Upper lobe of right lung (tissue), 1 donor: ENCODE results near the gene BRF1. TPM values are rescaled to one million over a fixed set of nuclear protein-coding genes. Genes with fewer than 3 reads are reported as not detected.

ENCODE experiments used
- ATAC-seq: fragments of 200-7000 bp; cut with Tn5 transposase; one replicate; pipeline ENCODE4 v1.9.1; 2020; ENCODE audit warnings: mild to moderate bottlenecking, moderate library complexity
- DNase-seq: peaks from one replicate; pipeline ENCODE4 v3.0.0-alpha.2; 2020
- H3K27ac ChIP-seq: fragments of 200-600 bp; one replicate; pipeline ENCODE4 v1.8.0; 2022
- H3K27me3 ChIP-seq: fragments of 200-600 bp; one replicate; pipeline ENCODE4 v1.8.0; 2022; ENCODE audit warnings: mild to moderate bottlenecking
- H3K36me3 ChIP-seq: fragments of 200-600 bp; one replicate; pipeline ENCODE4 v1.8.0; 2022
- H3K4me1 ChIP-seq: fragments of 200-600 bp; one replicate; pipeline ENCODE4 v1.8.0; 2022
- H3K4me3 ChIP-seq: fragments of 200-600 bp; one replicate; pipeline ENCODE4 v1.8.0; 2022; ENCODE audit warnings: mild to moderate bottlenecking
- H3K9me3 ChIP-seq: fragments of 200-600 bp; one replicate; pipeline ENCODE4 v1.8.0; 2022
- CTCF ChIP-seq: fragments of 200-600 bp; IDR thresholded peaks from one replicate; pipeline ENCODE4 v1.8.0; 2022; ENCODE audit warnings: antibody characterized with exemption
- intact Hi-C: fragments of 100-400 bp; cut with DNase I; formaldehyde crosslinking; loops from one replicate; pipeline ENCODE4 v1.11.0; 2022
- total RNA-seq: library from RNA; stranded (reverse); fragmentation: NEBNext Ultra II Directional; extraction: Animal tissue kit (Norgen Biotek cat#: 25700); gene quantifications from one replicate; pipeline ENCODE4 v1.2.1, GENCODE V29; 2021
- donor health status: DM: no; HTN: yes; CAD: no; lungs with severe emphysema.

The BRF1 gene
- total RNA-seq, 1 donor from 2014 or later: 31.2 TPM

DNA sequence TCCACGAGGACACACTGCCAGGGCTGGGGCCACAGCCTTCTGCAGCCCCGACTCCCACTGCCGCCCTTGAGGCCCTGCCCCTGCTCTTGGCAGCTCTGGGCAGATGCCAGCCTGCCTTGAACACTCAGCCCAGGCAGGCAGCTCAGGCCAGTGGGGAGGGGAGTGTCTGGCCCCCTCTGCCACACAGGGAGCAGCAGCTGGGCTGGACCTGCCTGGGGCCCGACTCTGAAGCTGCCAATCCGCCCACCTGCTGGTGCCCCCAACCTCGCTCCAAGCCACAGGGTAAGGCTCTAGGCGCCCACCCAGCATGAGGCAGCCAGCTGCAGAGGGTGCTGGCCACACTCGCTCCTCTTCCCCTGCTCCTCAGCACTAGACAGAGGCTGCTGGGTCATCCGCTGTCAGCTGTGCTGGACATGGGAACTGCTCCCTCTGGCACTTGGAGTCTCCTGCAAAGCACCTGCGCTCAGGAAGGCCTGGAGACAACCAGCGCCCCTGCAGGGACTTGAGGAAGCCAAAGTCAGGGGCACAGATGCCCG, 95.1 kb downstream of the BRF1 start:
- intact Hi-C loops: loop anchor here (10.0 kb wide), 1 partner anchor 79 kb away; no protein-coding TSS in a partner anchor
- peaks cover 12% of the 10 kb centered on the region for H3K36me3 ChIP-seq
- H3K27ac ChIP-seq: no peak overlapping the region
- no peak overlapping the region for H3K4me3 ChIP-seq
- DNase-seq (peak; percentile 77), ATAC-seq (peak; percentile 8)
- no peak for TF ChIP-seq CTCF
- H3K4me1 ChIP-seq: peaks cover 26% of the 10 kb centered on the region
- no peaks in the 10 kb centered on the region for H3K9me3 ChIP-seq
- H3K27me3 ChIP-seq: no peaks in the 10 kb centered on the region

GRCh38 chr14:105204931-105205672, 95.7 kb downstream of the BRF1 start:
- Histone ChIP-seq H3K36me3 (peaks cover 7% of the 10 kb centered on the region), H3K27me3 (peaks cover 2% of the 10 kb centered on the region), H3K9me3 (no peaks in the 10 kb centered on the region), H3K4me1 (peaks cover 26% of the 10 kb centered on the region), H3K4me3 (no peak overlapping the region), H3K27ac (no peak overlapping the region)
- DNase-seq (no peak), ATAC-seq (peak; percentile 1)
- TF ChIP-seq CTCF: no peak
- intact Hi-C loops: loop anchor here (5.0 to 10.0 kb wide), 2 partner anchors 80 to 152 kb away; no protein-coding TSS in a partner anchor

DNA sequence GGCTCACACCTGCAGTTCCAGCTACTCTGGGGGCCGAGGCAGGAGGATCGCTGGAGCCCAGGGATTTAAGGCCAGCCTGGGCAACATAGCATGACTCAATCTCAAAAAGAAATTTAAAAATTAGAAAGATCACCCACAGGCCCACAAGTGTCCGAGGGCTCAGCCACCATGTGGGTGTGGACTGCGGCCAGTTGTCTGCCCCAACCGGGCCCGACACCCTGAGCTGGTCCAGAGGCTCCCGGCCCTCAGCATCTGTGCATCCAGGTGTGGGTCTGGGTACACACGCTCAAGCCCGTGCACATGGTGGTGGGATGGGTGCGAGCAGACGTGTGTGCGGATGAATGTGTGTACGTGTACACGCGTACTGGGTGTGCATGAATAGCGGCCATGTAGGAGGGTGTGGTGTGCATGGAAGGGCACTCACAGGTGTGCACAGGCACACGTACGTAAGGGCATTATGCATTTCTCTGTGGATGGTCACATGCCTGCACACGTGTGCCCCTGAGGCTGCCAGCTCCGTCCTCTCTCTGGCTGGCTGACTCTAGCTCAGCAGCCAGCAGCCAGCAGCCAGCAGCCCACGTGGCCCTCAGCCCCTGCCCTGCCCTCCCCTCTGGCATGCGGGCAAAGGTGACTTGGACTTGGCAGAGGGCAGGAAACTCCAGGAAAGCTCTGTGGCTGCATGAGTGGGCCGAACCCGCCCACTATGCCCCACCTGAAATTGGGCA, 96.4 kb downstream of the BRF1 start:
- Histone ChIP-seq H3K27ac (no peak overlapping the region), H3K36me3 (no peaks in the 10 kb centered on the region), H3K9me3 (no peaks in the 10 kb centered on the region), H3K27me3 (peaks cover 9% of the 10 kb centered on the region), H3K4me3 (no peak overlapping the region), H3K4me1 (peaks cover 31% of the 10 kb centered on the region)
- no peak for TF ChIP-seq CTCF
- intact Hi-C loops: loop anchor here (5.0 to 10.0 kb wide), 2 partner anchors 80 to 153 kb away; no protein-coding TSS in a partner anchor
- peak; percentile 79 for ATAC-seq
- DNase-seq: peak; percentile 90

GRCh38 chr14:105203701-105204100, 97.1 kb downstream of the BRF1 start:
- Histone ChIP-seq H3K27me3 (peaks cover 14% of the 10 kb centered on the region), H3K4me1 (peaks cover 34% of the 10 kb centered on the region), H3K36me3 (no peaks in the 10 kb centered on the region), H3K27ac (no peak overlapping the region), H3K9me3 (no peaks in the 10 kb centered on the region), H3K4me3 (no peak overlapping the region)
- ATAC-seq: no peak
- intact Hi-C loops: loop anchor here (5.0 to 10.0 kb wide), 2 partner anchors 81 to 154 kb away; no protein-coding TSS in a partner anchor
- no peak for DNase-seq
- no peak for TF ChIP-seq CTCF

- H3K4me1 ChIP-seq: peaks cover 40% of the 10 kb centered on the region
- peak; percentile 68 for ATAC-seq
- TF ChIP-seq CTCF: peak; percentile 92
- peak; percentile 90 for DNase-seq
- intact Hi-C loops: loop anchor here (5.0 to 10.0 kb wide), 2 partner anchors 82 to 154 kb away; no protein-coding TSS in a partner anchor
- H3K9me3 ChIP-seq: no peaks in the 10 kb centered on the region
- H3K4me3 ChIP-seq: no peak overlapping the region
- H3K27ac ChIP-seq: no peak overlapping the region
- H3K36me3 ChIP-seq: no peaks in the 10 kb centered on the region
- H3K27me3 ChIP-seq: peaks cover 17% of the 10 kb centered on the region
These were observed 97.7 kb downstream of the BRF1 start for GRCh38 chr14:105203057-105203531.
